ENCODE results near the gene NMNAT2.

- TF ChIP-seq POLR2A (IDR thresholded peaks at IDR 0.05) (no peak), CTCF (IDR thresholded peaks at IDR 0.05) (no peak)
Measured at GRCh38 chr1:183215076-183215720, 203.0 kb downstream of the NMNAT2 start.

Measured in body of pancreas (tissue), 4 donors.